GM21717 (cell line): ENCODE data around the gene GTPBP10.

ENCODE experiments used
- ATAC-seq: cut with Tn5 transposase; IDR thresholded peaks from one replicate; pipeline ENCODE4 v1.9.1; 2021; ENCODE audit warnings: mild to moderate bottlenecking, moderate library complexity; ENCODE audit not compliant: unreplicated experiment

GTPBP10 gene

DNA sequence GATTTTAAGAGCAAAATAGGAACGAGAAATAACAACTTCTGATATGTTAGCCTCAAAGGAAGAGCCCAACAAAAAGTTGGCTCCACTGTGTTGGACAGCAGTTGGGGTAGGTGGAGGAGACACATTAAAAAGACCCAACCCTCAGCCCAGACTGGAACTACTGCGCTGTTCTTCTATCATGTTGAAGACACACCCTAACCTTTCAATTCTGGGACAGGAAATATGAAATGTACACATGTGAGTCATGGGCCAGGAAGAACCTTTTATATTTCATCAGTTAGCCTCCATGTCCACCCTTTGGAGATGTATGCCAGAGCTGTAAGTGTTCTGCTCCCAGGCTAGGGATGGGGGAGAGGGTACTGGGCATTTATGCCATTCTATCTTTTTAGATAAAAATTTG lies 78.9 kb downstream of the GTPBP10 start:
- no peak for ATAC-seq

DNA sequence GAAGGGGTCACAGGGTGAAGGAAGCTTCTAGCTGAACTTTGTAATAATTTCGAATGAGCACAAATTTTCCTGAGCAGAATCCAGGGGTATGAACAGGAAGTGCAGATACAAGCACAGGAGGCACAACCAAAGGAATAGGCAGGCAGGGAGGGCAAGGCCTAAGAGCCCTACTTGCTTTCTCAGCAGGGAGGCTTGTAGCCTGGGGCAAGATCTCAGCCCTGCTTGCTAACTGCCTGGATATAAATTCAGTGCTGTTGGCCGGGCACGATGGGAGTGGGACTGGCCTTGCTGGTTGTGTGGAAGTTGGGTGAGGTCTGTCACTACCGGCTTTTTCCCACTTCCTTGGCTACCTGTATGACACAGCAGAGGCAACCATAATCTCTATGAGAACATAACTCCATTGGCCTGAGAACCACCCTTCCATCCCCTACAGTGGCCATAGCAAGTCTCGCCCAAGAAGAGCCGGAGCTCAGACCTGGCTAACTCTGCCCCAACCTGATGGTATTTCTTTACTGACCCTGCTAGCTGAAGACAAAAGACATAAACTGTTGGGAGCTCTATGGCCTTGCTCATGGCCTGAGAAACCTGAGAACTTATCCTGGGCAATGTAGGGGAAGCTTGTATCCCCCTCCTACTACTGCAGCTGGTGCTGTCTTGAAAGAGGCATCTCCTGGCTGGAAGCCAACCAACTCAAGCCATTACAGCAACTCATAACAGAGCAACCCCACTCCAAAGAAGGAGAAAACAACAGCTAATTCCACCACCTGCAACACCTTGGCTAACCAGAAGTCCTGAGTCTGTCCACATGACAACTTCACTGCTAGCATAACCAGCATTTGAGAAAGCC lies 84.3 kb downstream of the GTPBP10 start:
- no peak for ATAC-seq

DNA sequence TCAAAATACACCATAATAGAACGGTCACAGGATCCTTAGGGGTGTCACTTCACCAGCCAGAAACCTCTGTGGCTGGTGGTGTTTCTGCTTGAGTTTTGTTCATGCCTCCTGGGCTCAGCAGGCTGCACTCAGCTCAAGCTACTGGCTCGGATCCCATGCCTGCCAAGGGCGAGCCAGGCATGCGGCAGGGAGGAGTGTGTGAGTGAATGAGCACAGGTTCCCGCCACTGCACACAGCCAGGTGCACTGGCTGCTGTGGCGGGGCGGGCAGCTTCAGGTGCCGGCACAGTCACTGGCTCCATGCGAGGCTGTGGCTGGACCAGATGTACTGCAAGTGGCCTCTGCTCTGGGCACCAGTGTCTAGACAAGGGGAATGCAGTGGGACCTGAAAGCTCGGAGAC lies 86.2 kb downstream of the GTPBP10 start:
- no peak for ATAC-seq

DNA sequence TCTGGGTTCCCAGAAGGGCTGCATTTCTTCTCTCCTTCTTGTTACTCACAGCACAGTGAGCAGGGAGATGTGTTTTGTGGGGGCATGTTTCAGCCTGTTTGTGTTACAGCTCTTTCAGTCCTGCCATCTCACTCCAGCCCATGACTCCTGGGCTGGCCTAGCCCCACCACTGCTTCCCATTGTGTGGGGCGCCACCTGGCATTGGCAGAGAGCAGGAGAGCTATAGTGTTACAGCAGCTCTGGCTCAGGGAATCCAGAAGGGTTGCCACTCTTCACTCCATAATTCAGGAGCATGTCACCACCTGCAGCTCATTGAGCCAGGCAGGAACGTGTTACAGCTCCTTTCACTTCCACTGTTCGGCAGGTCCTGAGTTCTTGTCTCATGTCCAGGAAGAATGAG lies 86.7 kb downstream of the GTPBP10 start:
- no peak for ATAC-seq
